ENCODE measurements around the gene RHOH. TPM values are rescaled to one million over a fixed set of nuclear protein-coding genes. Genes with fewer than 3 reads are reported as not detected.

RHOH gene
- total and polyA plus RNA-seq, 10 of the 15 experiments (the other 5 are each of a cell fraction or from before 2014, with no cell fraction given), result 46.5 to 120 (median 57.9) TPM

- TF ChIP-seq ZBTB11 (CRISPR knock-in tag; IDR thresholded peaks at IDR 0.05) (no peak), CREB1 (IDR thresholded peaks at IDR 0.05; ENCODE audit: low read depth) (0 out of 2 replicates have a peak, but pooled peaks have one; percentile 28), ZNF217 (IDR thresholded peaks at IDR 0.05) (no peak; the same call in 1 of the 2 replicates), PBX3 (IDR thresholded peaks at IDR 0.05; ENCODE audit: insufficient replicate concordance, low read depth, low read length) (no peak), NKRF (conservative IDR thresholded peaks at IDR 0.05) (no peak), JUND (IDR thresholded peaks at IDR 0.05; ENCODE audit: low read depth, low read length) (no peak), E2F4 (IDR thresholded peaks at IDR 0.05; ENCODE audit: low read depth, low read length) (no peak), BHLHE40 (IDR thresholded peaks at IDR 0.05; ENCODE audit: borderline replicate concordance in 1 of 2, low read depth in 2 of 2, low read length in 1 of 2) (0 out of 4 replicates have a peak, but pooled peaks of 1 of the 2 experiments have one; percentile 27), RCOR1 (conservative IDR thresholded peaks at IDR 0.05; ENCODE audit: low read depth, low read length) (no peak), SPI1 (IDR thresholded peaks at IDR 0.05; ENCODE audit: borderline replicate concordance, insufficient read depth, low read depth, low read length) (no peak), TCF12 (IDR thresholded peaks at IDR 0.05; ENCODE audit: low read depth, low read length) (no peak), IRF4 (IDR thresholded peaks at IDR 0.05; ENCODE audit: low read depth, low read length) (0 out of 2 replicates have a peak, but pooled peaks have one; percentile 7), ATF2 (IDR thresholded peaks at IDR 0.05; ENCODE audit: low read length) (0 out of 2 replicates have a peak, but pooled peaks have one; percentile 27), FOXK2 (IDR thresholded peaks at IDR 0.05) (no peak), ATF3 (IDR thresholded peaks at IDR 0.05; ENCODE audit: borderline replicate concordance, extremely low read depth, low read depth, low read length) (no peak), BRCA1 (IDR thresholded peaks at IDR 0.05; ENCODE audit: low read depth, low read length) (no peak)
These were observed 46.9 kb upstream of the RHOH start (continued) for GRCh38 chr4:40149960-40150385.

Measured in GM12878 (cell line).